HepG2 (cell line): ENCODE data around the gene NISCH. TPM values are rescaled to one million over a fixed set of nuclear protein-coding genes. Genes with fewer than 3 reads are reported as not detected.

ENCODE experiments used
- HOXA7 ChIP-seq: sonication (generic); formaldehyde crosslinking; IDR thresholded peaks from 2 replicates; pipeline ENCODE4 v1.8.1; 2022; ENCODE audit warnings: mild to moderate bottlenecking, missing genetic modification reagents, moderate library complexity
- KDM5B ChIP-seq: sonication (generic); formaldehyde crosslinking; IDR thresholded peaks from 2 replicates; pipeline ENCODE4 v1.4.0; 2020; ENCODE audit warnings: missing genetic modification reagents, mild to moderate bottlenecking, borderline replicate concordance
- MLX ChIP-seq: IDR thresholded peaks from 2 replicates; pipeline ENCODE4 v1.6.1; 2016
- MXI1 ChIP-seq: IDR thresholded peaks from 3 replicates; pipeline ENCODE4 v1.6.1; 2012; ENCODE audit warnings: low read depth, low read length, inconsistent platforms, borderline replicate concordance
- POLR2AphosphoS5 ChIP-seq: IDR thresholded peaks from 2 replicates; pipeline ENCODE4 v1.6.1; 2012; ENCODE audit warnings: low read depth, low read length
- RNF2 ChIP-seq: fragments of 450-650 bp; conservative IDR thresholded peaks from 2 replicates; pipeline ENCODE4 v1.6.1; 2016; ENCODE audit warnings: low read depth
- SAFB2 ChIP-seq: sonication (generic); formaldehyde crosslinking; IDR thresholded peaks from 2 replicates; pipeline ENCODE4 v1.5.1; 2020; ENCODE audit warnings: missing genetic modification reagents, low read depth, mild to moderate bottlenecking, borderline replicate concordance
- SAP130 ChIP-seq: IDR thresholded peaks from 2 replicates; pipeline ENCODE4 v1.6.1; 2016; ENCODE audit warnings: low read depth
- SMAD3 ChIP-seq: sonication (generic); formaldehyde crosslinking; IDR thresholded peaks from 2 replicates; pipeline ENCODE4 v1.4.0; 2020; ENCODE audit warnings: missing genetic modification reagents
- SOX6 ChIP-seq, 2 experiments: fragments of 450-650 bp in 1 of 2; sonication (generic) in 1 of 2; formaldehyde crosslinking in 1 of 2; IDR thresholded peaks; 2 replicates each; pipeline versions ENCODE4 v1.4.0 to v1.6.1; 2017 to 2020; ENCODE audit warnings: antibody characterized with exemption in 1 of 2, mild to moderate bottlenecking in 1 of 2, missing genetic modification reagents in 1 of 2
- TEAD3 ChIP-seq: optimal IDR thresholded peaks from 2 replicates; pipeline ENCODE3; 2016; ENCODE audit warnings: borderline replicate concordance
- U2AF1 ChIP-seq: fragments of 200-400 bp; formaldehyde crosslinking; optimal IDR thresholded peaks from 2 replicates; pipeline ENCODE3; 2017; ENCODE audit warnings: mild to moderate bottlenecking, low read depth, low read length
- ZNF205 ChIP-seq: IDR thresholded peaks from 2 replicates; pipeline ENCODE4 v1.6.1; 2018; ENCODE audit warnings: missing biosample characterization, missing genetic modification reagents
- ZNF430 ChIP-seq: sonication (generic); formaldehyde crosslinking; IDR thresholded peaks from 2 replicates; pipeline ENCODE4 v1.9.0; 2021; ENCODE audit warnings: mild to moderate bottlenecking, missing genetic modification reagents
- ZNF446 ChIP-seq: sonication (generic); formaldehyde crosslinking; IDR thresholded peaks from 2 replicates; pipeline ENCODE4 v1.5.0; 2020; ENCODE audit warnings: mild to moderate bottlenecking, missing genetic modification reagents
- ZNF558 ChIP-seq: sonication (generic); formaldehyde crosslinking; IDR thresholded peaks from 2 replicates; pipeline ENCODE4 v1.9.0; 2022; ENCODE audit warnings: mild to moderate bottlenecking, missing genetic modification reagents, borderline replicate concordance
- ZNF605 ChIP-seq: sonication (generic); formaldehyde crosslinking; IDR thresholded peaks from 2 replicates; pipeline ENCODE4 v1.8.0; 2022; ENCODE audit warnings: mild to moderate bottlenecking, missing genetic modification reagents
- ZNF7 ChIP-seq: IDR thresholded peaks from 2 replicates; pipeline ENCODE4 v1.6.1; 2016; ENCODE audit warnings: missing biosample characterization, missing genetic modification reagents
- ZSCAN20 ChIP-seq: sonication (generic); formaldehyde crosslinking; IDR thresholded peaks from 2 replicates; pipeline ENCODE4 v1.4.0; 2020; ENCODE audit warnings: missing genetic modification reagents, mild to moderate bottlenecking, borderline replicate concordance
- polyA plus RNA-seq, 8 experiments: library from polyadenylated mRNA; depleted of rRNA in 3 of 8; stranded (reverse) in 7 of 8; unstranded in 1 of 8; fragments of >200 nt; fragmentation: Illumina TruSeq in 4 of 8; extraction: Trizol in 4 of 8; gene quantifications; 2 replicates each; pipeline versions ENCODE4 v1.2.1 to v1.2.3, GENCODE V29; 2011 to 2016; ENCODE audit warnings: low read depth in 4 of 8, missing spikeins in 1 of 8, mixed read lengths in 1 of 8; ENCODE audit not compliant: insufficient read depth in 1 of 8
- total RNA-seq, 5 experiments: library from RNA; depleted of rRNA; stranded (reverse); fragments of >200 nt; fragmentation: Illumina TruSeq; extraction: Trizol; gene quantifications; 2 replicates each; pipeline ENCODE4 v1.2.3, GENCODE V29; 2016; ENCODE audit warnings: low read depth in 1 of 5
- TF ChIP-seq, protein P1 (sequence below): sonication (generic); formaldehyde crosslinking; IDR thresholded peaks from 2 replicates; pipeline ENCODE4 v1.4.0; 2020; ENCODE audit warnings: missing genetic modification reagents
- TF ChIP-seq, protein P2 (sequence below): sonication (generic); formaldehyde crosslinking; IDR thresholded peaks from 2 replicates; pipeline ENCODE4 v1.4.0; 2020; ENCODE audit warnings: mild to moderate bottlenecking, missing genetic modification reagents
- TF ChIP-seq, protein P3 (sequence below): sonication (generic); formaldehyde crosslinking; IDR thresholded peaks from 2 replicates; pipeline ENCODE4 v1.4.0; 2020; ENCODE audit warnings: mild to moderate bottlenecking, missing genetic modification reagents
- TF ChIP-seq, protein P4 (sequence below): sonication (generic); formaldehyde crosslinking; IDR thresholded peaks from 2 replicates; pipeline ENCODE4 v1.4.0; 2020; ENCODE audit warnings: mild to moderate bottlenecking, missing genetic modification reagents

Gene NISCH
- total and polyA plus RNA-seq, 2 of the 13 experiments (the other 11 are each of a cell fraction or from before 2014, with no cell fraction given), result 27.0 to 47.6 TPM

DNA sequence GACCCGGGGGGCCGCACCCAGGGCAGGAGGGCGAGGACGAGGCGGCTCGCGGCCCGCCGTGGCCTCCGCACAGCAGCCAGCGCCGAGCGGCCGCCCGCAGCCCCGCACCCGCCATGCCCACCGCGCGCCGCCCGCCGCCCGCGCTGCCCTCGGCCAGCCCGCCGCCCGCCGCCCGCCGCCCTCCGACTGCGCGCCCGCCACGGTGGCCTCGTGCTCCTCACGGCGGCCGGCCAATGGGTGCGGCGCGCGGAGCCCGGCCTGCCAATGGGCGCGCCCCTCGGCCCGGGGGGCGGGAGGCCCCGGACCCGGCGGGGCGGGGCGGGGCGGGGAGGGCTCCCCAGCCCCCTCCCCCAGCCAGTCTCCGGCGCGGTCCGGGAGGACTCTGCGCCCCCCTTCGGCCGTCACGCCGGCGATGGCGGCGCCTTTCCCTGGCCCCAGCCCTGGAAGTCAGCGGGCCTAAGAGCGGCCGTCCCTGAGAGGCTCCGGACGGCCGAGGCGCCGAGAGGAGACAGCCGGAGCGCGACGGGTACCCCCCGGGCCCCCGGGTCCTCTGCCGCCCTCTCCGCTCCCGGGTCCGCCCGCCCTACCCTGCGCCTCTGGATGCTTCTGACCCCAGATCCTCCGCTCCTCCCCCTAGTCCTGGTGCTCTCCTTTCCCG, 78.3 kb downstream of the NISCH start, which contains the start of gene NT5DC2 (continued):
- TF ChIP-seq, protein P1, sequence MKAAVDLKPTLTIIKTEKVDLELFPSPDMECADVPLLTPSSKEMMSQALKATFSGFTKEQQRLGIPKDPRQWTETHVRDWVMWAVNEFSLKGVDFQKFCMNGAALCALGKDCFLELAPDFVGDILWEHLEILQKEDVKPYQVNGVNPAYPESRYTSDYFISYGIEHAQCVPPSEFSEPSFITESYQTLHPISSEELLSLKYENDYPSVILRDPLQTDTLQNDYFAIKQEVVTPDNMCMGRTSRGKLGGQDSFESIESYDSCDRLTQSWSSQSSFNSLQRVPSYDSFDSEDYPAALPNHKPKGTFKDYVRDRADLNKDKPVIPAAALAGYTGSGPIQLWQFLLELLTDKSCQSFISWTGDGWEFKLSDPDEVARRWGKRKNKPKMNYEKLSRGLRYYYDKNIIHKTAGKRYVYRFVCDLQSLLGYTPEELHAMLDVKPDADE (CRISPR knock-in tag), result no peak
- no peak for TF ChIP-seq ZNF205
- no peak; the same call in 1 of the 2 replicates for TF ChIP-seq ZNF605 (CRISPR knock-in tag)
- TF ChIP-seq RNF2, result no peak
- TF ChIP-seq ZSCAN20 (CRISPR knock-in tag), result no peak
- TF ChIP-seq POLR2AphosphoS5, result peak; percentile 60
- no peak for TF ChIP-seq SOX6 (IDR thresholded peaks at IDR 0.05)
- TF ChIP-seq SOX6 (CRISPR knock-in tag; IDR thresholded peaks at IDR 0.05), result no peak
- peak; percentile 90 for TF ChIP-seq ZNF430 (CRISPR knock-in tag)
- TF ChIP-seq MXI1, result peak; percentile 23; the same call in 1 of the 3 replicates
- TF ChIP-seq MLX (CRISPR knock-in tag), result no peak
- TF ChIP-seq, protein P2, sequence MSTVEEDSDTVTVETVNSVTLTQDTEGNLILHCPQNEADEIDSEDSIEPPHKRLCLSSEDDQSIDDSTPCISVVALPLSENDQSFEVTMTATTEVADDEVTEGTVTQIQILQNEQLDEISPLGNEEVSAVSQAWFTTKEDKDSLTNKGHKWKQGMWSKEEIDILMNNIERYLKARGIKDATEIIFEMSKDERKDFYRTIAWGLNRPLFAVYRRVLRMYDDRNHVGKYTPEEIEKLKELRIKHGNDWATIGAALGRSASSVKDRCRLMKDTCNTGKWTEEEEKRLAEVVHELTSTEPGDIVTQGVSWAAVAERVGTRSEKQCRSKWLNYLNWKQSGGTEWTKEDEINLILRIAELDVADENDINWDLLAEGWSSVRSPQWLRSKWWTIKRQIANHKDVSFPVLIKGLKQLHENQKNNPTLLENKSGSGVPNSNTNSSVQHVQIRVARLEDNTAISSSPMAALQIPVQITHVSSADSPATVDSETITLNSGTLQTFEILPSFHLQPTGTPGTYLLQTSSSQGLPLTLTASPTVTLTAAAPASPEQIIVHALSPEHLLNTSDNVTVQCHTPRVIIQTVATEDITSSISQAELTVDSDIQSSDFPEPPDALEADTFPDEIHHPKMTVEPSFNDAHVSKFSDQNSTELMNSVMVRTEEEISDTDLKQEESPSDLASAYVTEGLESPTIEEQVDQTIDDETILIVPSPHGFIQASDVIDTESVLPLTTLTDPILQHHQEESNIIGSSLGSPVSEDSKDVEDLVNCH (CRISPR knock-in tag), result no peak
- no peak; the same call in 1 of the 2 replicates for TF ChIP-seq SAFB2 (CRISPR knock-in tag)
- no peak for TF ChIP-seq ZNF7 (CRISPR knock-in tag)
- no peak for TF ChIP-seq U2AF1
- TF ChIP-seq SAP130 (CRISPR knock-in tag), result peak; percentile 48
- TF ChIP-seq HOXA7 (CRISPR knock-in tag), result no peak
- peak; percentile 51; the same call in 1 of the 2 replicates for TF ChIP-seq KDM5B (CRISPR knock-in tag)
- no peak for TF ChIP-seq SMAD3 (CRISPR knock-in tag)
- TF ChIP-seq, protein P3, sequence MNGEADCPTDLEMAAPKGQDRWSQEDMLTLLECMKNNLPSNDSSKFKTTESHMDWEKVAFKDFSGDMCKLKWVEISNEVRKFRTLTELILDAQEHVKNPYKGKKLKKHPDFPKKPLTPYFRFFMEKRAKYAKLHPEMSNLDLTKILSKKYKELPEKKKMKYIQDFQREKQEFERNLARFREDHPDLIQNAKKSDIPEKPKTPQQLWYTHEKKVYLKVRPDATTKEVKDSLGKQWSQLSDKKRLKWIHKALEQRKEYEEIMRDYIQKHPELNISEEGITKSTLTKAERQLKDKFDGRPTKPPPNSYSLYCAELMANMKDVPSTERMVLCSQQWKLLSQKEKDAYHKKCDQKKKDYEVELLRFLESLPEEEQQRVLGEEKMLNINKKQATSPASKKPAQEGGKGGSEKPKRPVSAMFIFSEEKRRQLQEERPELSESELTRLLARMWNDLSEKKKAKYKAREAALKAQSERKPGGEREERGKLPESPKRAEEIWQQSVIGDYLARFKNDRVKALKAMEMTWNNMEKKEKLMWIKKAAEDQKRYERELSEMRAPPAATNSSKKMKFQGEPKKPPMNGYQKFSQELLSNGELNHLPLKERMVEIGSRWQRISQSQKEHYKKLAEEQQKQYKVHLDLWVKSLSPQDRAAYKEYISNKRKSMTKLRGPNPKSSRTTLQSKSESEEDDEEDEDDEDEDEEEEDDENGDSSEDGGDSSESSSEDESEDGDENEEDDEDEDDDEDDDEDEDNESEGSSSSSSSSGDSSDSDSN, result peak; percentile 4; the same call in 1 of the 2 replicates
- TF ChIP-seq, protein P4, sequence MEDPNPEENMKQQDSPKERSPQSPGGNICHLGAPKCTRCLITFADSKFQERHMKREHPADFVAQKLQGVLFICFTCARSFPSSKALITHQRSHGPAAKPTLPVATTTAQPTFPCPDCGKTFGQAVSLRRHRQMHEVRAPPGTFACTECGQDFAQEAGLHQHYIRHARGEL, result no peak
- peak; percentile 7 for TF ChIP-seq TEAD3
- peak; percentile 98 for TF ChIP-seq ZNF446
- TF ChIP-seq ZNF558 (CRISPR knock-in tag), result no peak
